HG03439 (cell line): Measurements from ENCODE around the gene FCHSD1.
"Not testable (repeated sequence)": the region's sequence is repeated elsewhere in the genome, so short reads cannot be mapped to it uniquely, and the experiment has no call there.

ENCODE experiments used
- ATAC-seq: cut with Tn5 transposase; IDR thresholded peaks from one replicate; pipeline ENCODE4 v1.9.1; 2021; ENCODE audit warnings: mild to moderate bottlenecking, moderate library complexity; ENCODE audit not compliant: unreplicated experiment

Gene FCHSD1

GRCh38 chr5:141618030-141618803 is 33.0 kb downstream of the FCHSD1 start:
- peak; percentile 35 for ATAC-seq

GRCh38 chr5:141617682-141618029 is 33.6 kb downstream of the FCHSD1 start:
- ATAC-seq, result no peak

GRCh38 chr5:141617128-141617527 is 34.1 kb downstream of the FCHSD1 start:
- ATAC-seq, result no peak

- ATAC-seq, result no peak
These were observed 35.1 kb downstream of the FCHSD1 start for GRCh38 chr5:141615991-141616720.

GRCh38 chr5:141613344-141613743 is 37.9 kb downstream of the FCHSD1 start:
- ATAC-seq, result no peak

GRCh38 chr5:141611289-141611688 is 39.9 kb downstream of the FCHSD1 start:
- no peak for ATAC-seq

- not testable (repeated sequence) for ATAC-seq
These were observed 41.3 kb downstream of the FCHSD1 start for GRCh38 chr5:141609921-141610320.

GRCh38 chr5:141609044-141609443 is 42.2 kb downstream of the FCHSD1 start:
- ATAC-seq, result no peak

GRCh38 chr5:141608557-141608956 is 42.7 kb downstream of the FCHSD1 start:
- no peak for ATAC-seq

GRCh38 chr5:141608046-141608445 is 43.2 kb downstream of the FCHSD1 start:
- ATAC-seq, result no peak

GRCh38 chr5:141605523-141606277 is 45.5 kb downstream of the FCHSD1 start:
- peak; percentile 92 for ATAC-seq

GRCh38 chr5:141603923-141604717 is 47.1 kb downstream of the FCHSD1 start:
- no peak for ATAC-seq

GRCh38 chr5:141602606-141603005 is 48.6 kb downstream of the FCHSD1 start:
- no peak for ATAC-seq

- ATAC-seq, result peak; percentile 41
These were observed 52.5 kb downstream of the FCHSD1 start for GRCh38 chr5:141598391-141599345.

- ATAC-seq, result no peak
These were observed 53.4 kb downstream of the FCHSD1 start for GRCh38 chr5:141597814-141598213.

- no peak for ATAC-seq
These were observed 53.8 kb downstream of the FCHSD1 start for GRCh38 chr5:141597394-141597793.

- no peak for ATAC-seq
These were observed 54.4 kb downstream of the FCHSD1 start for GRCh38 chr5:141596867-141597266.

GRCh38 chr5:141590127-141590526 is 61.1 kb downstream of the FCHSD1 start:
- ATAC-seq, result no peak
